Left colon (tissue), 2 donors: ENCODE measurements around the gene VPS26B. TPM values are rescaled to one million over a fixed set of nuclear protein-coding genes. Genes with fewer than 3 reads are reported as not detected.
"Not testable (repeated sequence)": the region's sequence is repeated elsewhere in the genome, so short reads cannot be mapped to it uniquely, and the experiment has no call there.

Source experiments
- ATAC-seq: fragments of 200-7000 bp; cut with Tn5 transposase; one replicate; pipeline ENCODE4 v1.9.1; 2020; ENCODE audit warnings: mild to moderate bottlenecking, moderate library complexity
- DNase-seq, 2 donors: peaks; one replicate each; pipeline ENCODE4 v3.0.0-alpha.2; 2020
- intact Hi-C, 2 donors: fragments of 100-400 bp; cut with DNase I in 1 of 2; cut with micrococcal nuclease in 1 of 2; formaldehyde crosslinking; loops; one replicate each; pipeline versions ENCODE4 v1.11.2 to v1.14.0; 2022; cut with DNase I, micrococcal nuclease
- total RNA-seq, 2 donors: library from RNA; stranded (reverse); fragmentation: NEBNext Ultra II Directional; extraction: Animal tissue kit (Norgen Biotek cat#: 25700); gene quantifications; one replicate each; pipeline ENCODE4 v1.2.1, GENCODE V29; 2021
- donor health status: DM: no; HTN: no; CAD: no.
- donor health status: DM: yes; HTN: yes; CAD: no.

VPS26B gene
- total RNA-seq, 2 donors from 2014 or later: 40.8 to 41.1 TPM

DNA sequence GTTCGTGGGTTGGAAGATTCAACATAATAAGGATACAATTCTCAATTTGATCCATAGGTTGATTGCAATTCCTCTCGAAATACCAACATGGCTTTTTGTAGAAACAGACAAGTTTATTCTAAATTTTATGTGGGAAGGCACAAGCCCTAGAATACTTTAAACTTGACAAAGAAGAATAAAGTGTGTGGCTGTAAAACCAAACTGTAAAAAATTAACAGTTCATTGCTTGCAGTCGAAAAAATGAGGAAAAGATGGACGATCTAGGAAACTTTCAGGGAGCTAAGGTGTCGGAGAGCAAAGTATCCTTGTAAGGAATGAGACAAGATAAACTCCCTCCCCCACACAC lies 50.7 kb downstream of the VPS26B start:
- intact Hi-C loops: no loop called here

GRCh38 chr11:134275534-134276395 lies 51.3 kb downstream of the VPS26B start, which contains the start of gene GLB1L3:
GLB1L3 (plus strand) TSS chr11:134276379; CDS start chr11:134276741, 362 bp downstream.
- DNase-seq: peak in 1 of 2 donors; percentile 32
- peak; percentile 18 for ATAC-seq
- intact Hi-C loops: no loop called here

More for the DNA sequence above, 50.7 kb downstream of the VPS26B start:
- DNase-seq (no peak), ATAC-seq (no peak)

- peak; percentile 30 for ATAC-seq
- intact Hi-C loops: no loop called here
- no peak for DNase-seq
These were observed 52.1 kb downstream of the VPS26B start for GRCh38 chr11:134276396-134277182.

- ATAC-seq (no peak), DNase-seq (no peak)
These were observed 52.9 kb downstream of the VPS26B start for GRCh38 chr11:134277183-134278001.

DNA sequence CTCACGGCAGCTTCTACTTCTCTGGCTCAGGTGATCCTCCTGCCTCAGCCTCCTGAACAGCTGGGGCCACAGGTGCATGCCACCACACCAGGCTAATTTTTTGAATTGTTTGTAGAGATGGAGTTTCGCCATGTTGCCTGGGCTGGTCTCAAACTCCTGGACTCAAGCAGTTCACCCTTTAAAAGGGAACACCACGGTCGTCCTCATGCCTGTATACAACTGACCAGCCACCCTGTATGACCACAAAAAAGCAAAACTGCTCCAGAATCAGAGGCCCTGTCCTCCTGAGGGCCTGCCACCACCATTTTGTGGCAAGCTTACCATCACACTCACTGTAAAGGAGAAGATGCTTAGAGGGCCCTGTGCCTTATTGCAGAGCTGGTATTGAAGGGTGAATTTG lies 53.9 kb downstream of the VPS26B start:
- intact Hi-C loops: no loop called here
- DNase-seq (no peak), ATAC-seq (no peak)

More at GRCh38 chr11:134277183-134278001, 52.9 kb downstream of the VPS26B start:
- intact Hi-C loops: no loop called here

DNA sequence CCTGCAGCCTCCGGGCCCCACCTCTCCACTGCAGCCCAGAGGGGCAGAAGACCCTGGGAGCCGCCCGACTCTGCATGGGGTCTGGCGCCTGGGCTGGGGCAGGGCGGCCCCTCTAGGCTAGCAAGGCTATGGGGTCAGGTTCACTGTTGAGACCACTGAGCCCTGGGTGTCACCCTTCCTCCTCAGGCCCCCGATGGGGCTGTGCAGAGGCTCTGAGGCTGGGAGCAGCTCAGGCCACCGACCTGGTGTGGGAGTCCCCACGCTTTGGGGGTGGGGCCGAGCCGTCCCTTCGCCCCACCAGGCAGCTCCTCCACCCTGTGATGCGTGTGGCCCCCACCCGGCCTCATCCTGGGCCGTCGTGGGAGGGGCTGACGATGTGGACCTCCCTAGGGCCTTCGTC lies 57.2 kb downstream of the VPS26B start:
- DNase-seq, intact Hi-C loops, ATAC-seq: not testable (repeated sequence)

GRCh38 chr11:134282121-134283045 lies 57.9 kb downstream of the VPS26B start:
- DNase-seq: no peak
- intact Hi-C loops: no loop called here
- no peak for ATAC-seq

DNA sequence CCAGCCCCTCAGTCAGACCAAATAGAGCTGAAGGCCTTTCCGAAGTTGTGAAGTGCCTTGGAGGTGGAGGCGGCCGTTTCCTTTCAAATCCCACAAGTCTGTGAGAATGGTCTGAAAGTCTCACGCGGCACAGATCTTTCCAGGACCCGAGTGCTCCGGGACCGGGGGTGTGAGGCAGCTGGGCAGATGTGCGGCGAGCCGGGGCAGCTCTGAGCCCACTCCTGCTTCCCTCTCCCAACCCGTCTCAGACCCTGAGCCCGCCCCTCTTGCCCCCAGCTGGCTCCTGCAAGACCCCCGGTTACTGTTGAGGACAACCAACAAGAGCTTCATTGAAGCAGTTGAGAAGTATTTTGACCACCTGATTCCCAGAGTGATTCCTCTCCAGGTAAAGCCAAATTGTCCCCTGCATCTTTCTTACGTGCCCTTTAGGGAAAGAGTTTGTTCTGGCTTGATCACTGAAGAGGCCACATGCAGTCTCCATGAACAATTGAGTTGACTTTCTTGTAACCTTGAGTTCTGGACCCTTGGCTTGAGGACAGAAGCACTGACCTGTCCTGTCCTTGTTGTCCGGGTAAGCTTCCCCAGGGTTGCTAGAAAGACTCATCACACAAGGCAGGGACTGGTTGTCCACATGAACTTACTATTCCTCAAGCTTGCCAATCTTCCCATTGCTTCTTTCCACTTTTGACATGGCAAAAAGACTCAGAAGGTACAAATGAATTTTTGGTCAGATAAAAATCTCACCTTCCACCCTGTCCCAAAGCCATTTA lies 59.2 kb downstream of the VPS26B start:
- intact Hi-C loops: no loop called here
- DNase-seq (no peak), ATAC-seq (no peak)

GRCh38 chr11:134284349-134284748 lies 59.9 kb downstream of the VPS26B start:
- intact Hi-C loops, DNase-seq, ATAC-seq: not testable (repeated sequence)

GRCh38 chr11:134287561-134287960 lies 63.1 kb downstream of the VPS26B start:
- no peak for ATAC-seq
- intact Hi-C loops: no loop called here

DNA sequence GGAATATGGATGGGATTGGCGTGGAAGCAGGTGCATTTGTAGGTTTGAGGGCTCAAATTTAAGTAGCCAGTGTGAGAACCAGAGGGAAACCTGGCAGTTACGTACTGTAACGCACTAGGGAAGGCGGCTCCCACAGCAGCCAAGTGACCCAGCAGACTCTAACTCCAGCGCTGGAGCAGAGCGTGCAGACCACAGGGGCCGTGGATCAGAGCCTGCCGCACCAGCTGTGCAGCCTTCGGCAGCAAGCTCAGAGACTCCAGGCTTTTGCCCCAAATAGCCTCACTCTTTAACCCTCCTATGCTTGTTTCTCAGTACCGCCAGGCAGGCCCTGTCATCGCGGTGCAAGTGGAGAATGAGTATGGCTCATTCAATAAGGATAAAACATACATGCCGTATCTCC lies 64.0 kb downstream of the VPS26B start:
- intact Hi-C loops: no loop called here
- ATAC-seq: no peak
- DNase-seq: no peak

More at GRCh38 chr11:134287561-134287960, 63.1 kb downstream of the VPS26B start:
- DNase-seq: no peak

DNA sequence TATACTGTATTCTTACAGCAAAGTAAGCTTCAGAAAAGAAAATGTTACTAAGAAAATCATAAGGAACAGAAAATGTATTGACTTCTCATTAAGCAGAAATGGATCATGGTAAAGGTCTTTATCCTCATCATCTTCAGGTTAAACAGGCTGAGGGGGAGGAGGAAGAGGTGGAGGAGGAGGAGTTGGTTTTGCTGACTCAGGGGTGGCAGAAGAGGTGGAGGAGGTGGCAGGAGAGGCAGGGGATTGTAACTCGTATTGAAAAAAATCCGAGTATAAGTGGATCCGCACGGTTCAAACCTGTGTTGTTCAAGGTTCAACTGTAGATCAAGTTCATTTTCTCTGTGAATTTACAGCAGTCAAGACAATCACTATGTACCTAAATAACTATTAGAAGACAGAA lies 64.7 kb downstream of the VPS26B start:
- ATAC-seq (no peak), DNase-seq (no peak)
- intact Hi-C loops: no loop called here

DNA sequence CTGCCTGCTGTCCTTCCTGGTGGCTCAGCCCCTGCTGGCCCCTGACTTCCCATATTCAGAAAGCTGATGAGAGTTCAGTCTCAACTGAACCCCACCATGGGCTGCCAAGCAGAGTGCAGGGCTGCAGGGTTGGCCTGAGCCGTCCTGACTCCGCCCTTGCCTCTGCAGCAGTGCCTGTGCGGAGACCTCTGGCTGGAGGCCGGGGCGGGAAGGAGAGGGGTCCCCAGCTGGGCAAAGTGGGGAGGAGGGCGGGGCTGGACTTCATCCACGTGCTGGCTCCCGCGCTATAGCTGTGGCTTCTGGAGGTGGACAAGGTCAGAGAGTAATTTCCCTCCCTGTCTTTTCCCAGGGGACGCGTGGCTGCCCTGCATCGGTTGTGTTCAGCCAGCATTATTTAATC lies 65.3 kb downstream of the VPS26B start:
- DNase-seq (no peak), ATAC-seq (no peak)
- intact Hi-C loops: no loop called here

DNA sequence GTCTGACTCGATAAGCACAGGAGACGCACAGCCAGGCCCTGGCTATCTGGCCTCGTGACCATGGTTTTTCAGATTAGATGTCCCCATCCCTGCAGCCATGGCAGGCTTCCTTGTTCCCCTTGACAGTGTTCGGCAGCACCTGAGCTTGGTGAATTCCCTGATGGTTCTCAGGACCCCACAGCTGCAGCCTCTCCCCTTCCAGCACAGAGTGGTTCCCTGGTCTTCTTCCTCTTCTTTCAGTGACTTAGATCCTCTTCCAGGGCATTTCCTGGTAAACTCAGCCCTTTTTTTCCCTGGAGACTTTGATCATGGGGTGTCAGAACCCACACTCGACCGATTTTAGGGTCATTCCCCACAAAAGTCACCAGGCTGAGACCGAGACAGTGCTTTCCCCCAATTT lies 66.2 kb downstream of the VPS26B start:
- intact Hi-C loops: no loop called here
- no peak for DNase-seq
- ATAC-seq: no peak

DNA sequence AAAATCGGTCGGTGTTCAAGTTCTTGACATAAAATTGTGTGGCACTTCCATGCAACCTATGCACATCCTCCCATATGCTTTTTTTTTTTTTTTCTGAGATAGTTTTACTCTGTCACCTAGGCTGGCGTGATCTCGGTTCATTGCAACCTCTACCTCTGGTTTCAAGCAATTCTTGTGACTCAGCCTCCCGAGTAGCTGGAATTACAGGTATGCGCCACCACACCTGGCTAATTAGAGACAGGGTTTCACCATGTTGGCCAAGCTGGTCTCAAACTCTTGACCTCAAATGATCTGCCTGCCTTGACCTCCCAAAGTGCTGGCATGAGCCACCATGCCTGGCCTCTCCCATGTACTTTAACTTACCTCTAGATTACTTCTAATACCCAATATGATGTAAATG lies 66.7 kb downstream of the VPS26B start:
- ATAC-seq: no peak
- DNase-seq: no peak
- intact Hi-C loops: no loop called here

DNA sequence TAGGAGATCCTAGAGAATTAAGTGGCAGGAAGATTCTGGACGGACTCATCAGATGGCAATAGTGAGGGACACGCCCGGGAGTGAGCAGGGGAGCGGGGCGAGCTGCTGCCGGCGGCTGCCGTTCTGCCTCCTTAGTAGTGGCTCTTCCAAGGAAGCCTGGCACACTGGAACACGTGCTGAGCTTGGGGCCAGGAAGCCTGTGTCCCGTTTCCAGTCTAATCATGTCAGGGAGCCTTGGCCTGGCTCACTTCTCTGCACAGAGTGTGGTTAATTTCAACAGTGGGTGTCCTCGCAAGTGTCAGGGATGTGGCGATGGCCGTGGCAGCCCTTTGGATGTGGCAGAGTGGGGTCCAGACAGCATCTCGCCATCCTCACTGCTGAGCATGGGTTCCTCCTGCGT lies 68.2 kb downstream of the VPS26B start:
- ATAC-seq: no peak
- intact Hi-C loops: no loop called here
- DNase-seq: no peak
